Embryonic facial prominence (tissue), 1 donor: ENCODE data around the gene GARS1.
"Not testable (repeated sequence)": the region's sequence is repeated elsewhere in the genome, so short reads cannot be mapped to it uniquely, and the experiment has no call there.

ENCODE experiments used
- DNase-seq: peaks from one replicate; pipeline ENCODE4 v3.0.0-alpha.2; 2016; ENCODE audit errors: extremely low spot score

Gene GARS1

DNA sequence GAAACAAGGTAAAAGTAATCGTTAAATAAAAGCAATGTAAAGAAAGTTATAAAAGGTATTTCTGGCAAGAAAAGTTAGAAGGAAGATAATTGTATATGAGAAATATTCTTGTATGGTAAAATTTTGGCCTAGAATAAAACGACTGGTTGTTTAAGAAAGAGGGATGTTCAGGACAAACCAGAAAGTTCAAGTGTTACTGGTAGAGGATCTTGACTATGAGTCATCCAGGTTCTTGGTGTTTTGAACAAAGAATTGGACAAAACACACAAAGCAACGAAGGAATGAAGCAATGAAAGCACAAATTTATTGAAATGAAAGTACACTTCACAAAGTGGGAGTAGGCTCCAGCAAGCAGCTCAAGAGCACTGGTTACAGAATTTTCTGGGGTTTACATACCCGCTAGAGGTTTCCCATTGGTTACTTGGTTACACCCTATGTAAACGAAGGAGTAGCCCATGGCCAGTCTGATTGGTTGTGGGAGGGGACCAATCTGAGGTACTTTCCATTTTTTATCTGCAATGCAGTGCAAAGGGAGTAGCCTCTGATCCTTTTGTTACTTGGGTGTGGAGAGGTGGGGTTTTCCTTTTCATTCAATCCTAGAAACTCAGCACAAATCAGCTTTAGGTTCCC lies 22.4 kb upstream of the GARS1 start:
- no peak for DNase-seq

DNA sequence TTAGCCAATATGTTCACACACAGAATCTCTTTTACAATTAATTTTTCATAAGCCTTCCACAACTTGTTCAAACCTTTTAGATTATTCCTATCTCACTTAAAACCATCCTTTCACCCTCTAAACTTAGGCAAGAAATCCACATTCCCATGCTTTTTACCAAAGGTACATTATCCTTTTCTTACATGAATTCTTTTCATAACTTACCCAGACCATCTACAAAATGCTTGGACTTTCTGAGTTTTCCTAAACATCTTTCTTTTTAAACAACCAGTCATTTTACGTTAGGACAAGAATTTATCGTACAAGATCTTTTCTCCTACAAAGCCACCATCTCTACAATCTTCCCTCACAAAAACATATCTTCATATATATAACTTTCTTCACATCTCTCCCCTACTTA lies 18.8 kb upstream of the GARS1 start:
- no peak for DNase-seq

DNA sequence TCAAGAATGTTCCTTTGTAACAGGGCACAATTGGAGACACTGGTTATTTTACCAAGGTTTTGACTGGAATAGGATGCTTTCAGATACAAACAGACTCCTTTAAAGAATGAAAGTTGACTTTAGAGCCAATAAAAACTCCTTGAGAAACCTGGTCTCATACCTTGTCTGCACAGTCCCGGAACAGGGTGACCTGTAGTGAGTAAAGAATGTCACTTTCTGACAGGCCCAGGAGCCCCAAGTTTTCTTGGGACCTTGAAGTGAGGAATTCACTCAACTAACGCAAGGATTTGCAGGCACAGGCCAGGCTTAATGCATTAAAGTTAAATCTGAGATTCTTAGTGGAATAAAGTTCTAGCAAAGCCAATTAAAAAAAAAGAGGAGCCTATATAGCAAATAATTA lies 11.5 kb upstream of the GARS1 start:
- no peak for DNase-seq

DNA sequence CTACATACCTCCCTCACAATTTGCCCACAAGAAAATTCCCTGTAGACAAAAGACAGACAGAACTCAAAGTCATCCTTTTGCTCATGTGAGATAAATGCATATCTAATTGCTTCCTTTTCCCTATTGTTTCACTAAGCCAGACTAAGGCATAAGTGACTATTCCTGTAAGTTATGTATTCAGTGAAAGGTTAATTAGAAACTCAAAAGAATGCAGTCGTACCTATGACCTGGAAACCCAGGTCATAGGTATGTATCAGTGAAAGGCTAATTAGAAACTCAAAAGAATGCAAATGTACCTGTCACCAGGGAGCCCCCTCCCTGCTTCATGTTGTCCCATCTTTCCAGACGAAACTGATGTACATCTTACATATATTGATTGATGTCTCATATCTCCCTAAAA lies 10.3 kb upstream of the GARS1 start:
- DNase-seq, result no peak

DNA sequence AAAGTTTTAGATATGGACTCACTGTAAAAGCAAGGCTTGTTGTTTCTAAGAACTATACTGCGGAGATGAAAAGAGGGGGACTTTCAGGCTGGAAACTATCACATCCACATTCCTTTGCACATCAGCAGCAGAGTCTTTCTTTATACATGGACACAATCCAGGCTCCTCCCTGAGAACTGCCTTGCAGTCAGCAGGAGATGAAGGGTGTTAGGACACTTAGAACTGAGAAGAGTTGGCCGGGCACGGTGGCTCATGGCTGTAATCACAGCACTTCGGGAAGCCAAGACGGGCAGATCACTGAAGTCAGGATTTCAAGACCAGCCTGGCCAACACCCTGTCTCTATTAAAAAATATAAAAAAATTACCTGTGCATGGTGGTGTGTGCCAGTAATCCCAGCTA lies 9.7 kb upstream of the GARS1 start:
- no peak for DNase-seq

DNA sequence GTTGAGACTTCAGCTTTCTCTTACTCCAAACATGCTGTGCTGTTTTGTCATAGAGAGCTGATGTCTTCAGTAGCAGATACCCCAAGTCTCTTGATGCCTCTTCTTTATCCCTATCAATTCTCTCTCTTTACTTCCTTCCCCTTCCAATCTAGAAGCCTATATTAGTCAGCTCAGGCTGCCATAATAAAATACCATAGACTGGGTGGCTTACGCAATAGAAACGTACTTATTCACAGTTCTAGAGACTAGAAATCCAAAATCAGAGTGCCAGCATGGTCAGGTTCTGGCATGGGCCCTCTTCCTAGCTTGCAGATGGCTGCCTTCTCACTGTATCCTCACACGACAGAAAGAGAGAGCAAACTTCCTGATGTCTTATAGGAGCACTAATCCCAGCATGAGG lies 9.0 kb upstream of the GARS1 start:
- DNase-seq, result no peak

DNA sequence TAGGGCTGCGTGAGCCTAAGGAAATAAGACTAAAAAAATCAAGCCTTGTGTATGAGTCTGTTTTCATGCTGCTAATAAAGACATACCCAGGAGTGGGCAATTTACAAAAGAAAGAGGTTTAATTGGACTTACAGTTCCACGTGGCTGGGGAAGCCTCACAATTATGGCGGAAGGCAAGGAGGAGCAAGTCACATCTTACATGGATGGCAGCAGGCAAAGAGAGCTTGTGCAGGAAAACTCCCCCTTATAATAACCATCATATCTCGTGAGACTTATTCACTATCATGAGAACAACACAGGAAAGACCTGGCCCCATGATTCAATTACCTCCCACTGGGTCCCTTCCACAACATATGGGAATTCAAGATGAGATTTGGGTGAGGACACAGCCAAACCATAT lies 7.1 kb upstream of the GARS1 start:
- not testable (repeated sequence) for DNase-seq

DNA sequence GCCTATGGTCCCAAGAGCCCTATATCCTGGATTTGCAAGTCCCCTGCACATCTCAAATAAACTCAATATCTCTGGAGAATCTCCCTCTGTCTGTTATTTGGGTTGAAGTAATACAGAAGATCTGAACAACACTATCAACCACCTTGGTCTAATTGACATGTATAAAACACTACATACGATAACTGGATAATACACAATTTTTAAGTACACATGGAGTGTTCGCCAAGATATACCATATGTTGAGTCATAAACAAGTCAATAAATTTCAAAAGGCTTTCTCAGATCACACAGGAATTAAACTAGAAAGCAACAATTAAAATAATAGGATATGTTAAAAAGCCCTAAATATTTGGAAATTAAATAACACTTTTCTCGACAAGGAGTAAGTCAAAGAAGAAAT lies 5.6 kb upstream of the GARS1 start:
- DNase-seq, result no peak

DNA sequence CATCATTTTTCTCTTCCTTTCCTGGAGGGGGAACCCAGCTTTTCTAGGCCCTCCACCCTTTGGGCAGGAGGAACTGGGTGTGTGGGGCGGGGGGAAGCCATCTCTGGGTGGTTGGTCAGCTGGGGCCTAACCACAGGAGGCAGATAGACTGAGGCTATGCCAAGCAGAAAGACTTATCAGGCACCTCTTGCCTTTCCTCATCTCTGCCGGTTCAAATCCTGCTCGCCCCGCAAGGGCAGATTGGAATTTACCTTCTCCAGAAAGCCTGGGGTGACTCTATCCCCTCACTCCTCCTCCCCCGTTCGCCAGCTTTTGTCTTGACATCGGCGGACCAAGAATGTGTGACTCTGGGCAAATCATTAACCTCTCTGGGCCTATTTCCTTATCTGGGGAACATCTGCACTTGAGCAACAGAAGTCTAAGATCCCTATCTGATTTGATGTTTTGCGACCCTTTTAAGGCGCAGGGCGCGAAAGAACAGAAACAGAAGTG lies 584 bp upstream of the GARS1 start:
- DNase-seq, result no peak

DNA sequence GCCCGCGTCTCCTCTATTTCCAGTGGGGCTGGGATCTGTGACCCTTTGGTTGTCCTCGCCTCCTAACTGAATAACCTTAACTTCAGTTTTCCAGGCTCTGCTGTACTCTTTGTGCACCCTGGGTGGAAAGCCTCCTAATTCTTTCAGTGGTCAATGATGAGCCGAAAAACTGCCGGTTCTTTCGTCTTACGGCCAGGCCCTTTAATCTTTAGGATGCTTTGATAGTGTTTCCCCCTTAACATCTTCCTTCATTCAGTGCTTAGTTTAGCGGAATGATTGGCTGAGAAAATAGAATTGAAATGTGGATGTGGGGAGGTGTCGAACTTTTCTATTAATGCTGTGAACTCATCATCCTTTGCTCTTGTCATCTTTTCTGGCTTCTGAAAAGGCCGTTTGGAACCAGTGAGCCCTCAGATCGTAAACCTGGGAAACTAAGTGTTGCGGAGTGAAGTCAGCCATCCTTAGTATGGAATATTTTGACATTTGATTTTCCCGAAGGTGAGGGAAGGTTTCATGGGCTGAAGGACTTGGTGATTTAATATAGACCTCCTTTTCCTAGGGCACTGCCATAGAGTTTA lies 847 bp downstream of the GARS1 start:
- DNase-seq, result no peak

DNA sequence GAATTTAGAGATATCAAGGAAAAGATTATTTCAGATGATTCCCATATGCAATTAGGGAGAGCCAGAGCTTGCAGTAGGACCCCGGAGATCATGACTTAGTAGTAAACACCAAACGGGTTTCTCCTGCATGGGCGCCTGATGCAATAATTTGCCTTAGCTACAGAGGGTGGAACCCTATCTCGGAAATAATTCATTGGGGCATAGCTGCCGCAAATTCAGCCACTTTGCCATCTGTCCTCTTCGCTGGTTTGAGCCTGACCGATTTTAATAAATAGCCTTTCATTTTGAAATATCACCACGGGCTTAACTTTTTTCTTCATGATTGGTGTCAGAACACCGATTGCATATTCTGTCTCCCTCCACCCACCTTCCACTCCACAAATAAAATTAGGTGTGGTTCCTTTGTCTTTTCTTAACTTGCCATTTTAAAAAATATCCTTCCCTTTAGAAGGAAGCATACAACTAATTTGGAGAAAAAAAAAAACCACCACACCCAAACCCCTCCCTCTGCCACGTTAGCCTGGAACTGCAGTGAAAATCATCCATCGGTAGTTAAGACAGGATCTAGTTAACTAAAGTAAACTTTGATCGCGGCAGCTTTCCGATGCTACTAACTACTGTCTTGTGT lies 1.4 kb downstream of the GARS1 start:
- DNase-seq, result no peak

DNA sequence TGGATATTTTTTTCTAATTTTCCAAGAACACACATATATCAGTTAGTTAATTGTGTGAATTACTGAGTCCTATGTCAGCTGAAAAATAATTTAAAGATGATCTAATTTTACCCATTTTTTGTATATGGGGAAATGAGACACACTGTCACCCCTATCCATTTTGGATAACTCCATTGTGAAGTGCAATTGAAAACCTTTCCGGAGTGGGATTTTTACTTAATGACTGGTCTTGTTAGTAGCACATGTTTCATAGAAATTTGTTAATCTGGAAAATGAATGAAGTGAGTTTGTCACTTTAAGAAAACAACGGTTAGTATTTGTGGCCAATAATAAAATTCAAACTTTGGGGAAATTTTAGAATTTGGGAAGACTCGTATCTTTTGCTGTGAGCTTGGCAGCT lies 2.0 kb downstream of the GARS1 start:
- DNase-seq, result no peak

DNA sequence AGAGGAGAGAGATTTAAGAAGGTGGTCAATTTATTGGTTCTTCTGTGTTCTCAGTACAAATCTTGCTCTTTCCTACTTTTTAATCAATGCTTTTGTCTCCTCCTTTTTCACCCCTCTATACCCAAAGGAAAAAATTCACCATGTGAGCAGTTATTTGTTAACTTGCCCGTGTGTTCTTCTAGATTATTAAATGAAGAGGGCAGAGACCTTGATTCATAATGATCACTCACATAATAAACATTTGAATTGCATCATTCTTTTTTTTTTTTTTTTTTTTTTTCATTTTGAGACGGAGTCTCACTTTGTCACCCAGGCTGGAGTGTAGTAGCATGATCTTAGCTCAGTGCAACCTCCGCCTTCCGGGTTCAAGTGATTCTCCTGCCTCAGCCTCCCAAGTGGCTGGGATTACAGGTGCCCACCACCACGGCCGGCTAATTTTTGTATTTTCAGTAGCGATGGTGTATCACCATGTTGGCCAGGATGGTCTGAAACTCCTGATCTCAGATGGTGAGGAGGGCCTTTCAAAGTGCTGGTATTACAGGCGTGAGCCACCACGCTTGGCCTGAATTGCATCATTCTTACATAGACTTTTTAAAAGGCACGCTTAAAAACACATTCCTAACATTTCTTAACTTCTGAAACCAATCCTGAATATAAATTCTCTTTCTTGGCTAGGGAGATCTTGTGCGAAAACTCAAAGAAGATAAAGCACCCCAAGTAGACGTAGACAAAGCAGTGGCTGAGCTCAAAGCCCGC lies 3.6 kb downstream of the GARS1 start:
- DNase-seq, result no peak

DNA sequence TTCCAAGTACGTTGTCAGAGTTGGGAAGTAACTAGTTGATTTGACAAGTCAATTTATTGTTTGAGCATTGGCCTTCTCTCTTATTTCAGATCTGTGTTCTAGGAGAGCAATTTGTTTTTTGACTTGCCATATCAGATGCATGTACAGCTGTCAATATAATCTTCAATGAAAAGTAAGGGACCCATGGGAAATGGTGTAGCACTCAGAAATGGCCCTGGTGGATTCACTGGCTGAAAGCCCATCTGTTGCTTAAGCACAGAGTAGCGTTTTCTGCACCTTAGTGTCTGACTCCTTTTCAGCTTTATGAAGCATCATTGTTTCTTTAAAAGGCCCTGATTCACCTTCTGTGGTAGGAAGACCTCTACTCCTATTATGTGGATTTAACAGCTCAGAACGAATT lies 10.2 kb downstream of the GARS1 start:
- DNase-seq, result no peak

DNA sequence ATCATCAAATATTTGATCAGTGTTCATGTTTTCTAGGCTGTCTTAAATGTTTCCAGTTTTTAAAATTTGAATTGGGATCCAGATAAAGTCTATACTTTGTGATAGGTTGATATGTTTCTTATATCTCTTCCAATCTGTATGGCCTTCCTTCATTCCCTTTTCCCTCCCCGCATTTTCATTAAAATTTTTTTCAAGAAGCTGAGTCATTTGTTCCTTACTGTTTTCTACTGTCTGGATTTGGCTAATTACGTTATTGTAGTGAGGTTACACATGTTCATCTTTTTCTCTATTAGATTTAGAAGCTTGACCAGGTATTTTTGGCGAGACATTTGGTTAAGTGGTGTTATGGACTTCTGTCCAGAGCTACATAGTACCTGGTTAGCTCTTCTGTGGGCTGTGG lies 11.2 kb downstream of the GARS1 start:
- DNase-seq, result no peak

DNA sequence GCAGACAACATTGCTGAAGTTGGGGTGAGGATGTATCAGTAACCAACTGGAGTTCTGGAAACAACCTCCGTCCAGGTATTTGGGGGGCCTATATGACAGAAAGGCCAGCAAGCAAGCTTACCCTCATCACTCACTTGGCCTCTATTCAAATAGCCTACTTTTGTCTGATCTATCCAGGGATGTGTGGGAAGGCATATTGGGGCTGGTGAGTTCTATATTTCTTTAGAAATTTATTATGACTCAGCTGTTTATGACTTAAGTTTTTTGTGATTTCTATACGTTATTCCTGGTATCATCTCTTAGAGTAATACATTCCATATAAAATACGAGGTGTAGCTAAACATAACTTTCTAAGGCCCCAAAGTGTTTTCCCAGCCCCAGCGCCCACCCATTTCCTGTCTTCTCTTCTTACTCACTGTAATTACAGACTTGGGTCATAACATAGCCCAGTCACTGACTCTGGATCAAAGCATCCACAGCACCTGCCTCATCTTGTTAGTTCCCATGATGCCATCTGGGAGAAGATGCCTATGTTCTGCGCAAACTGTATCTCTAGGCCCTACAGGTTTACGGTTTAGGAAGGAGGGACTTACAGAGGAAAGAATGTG lies 18.1 kb downstream of the GARS1 start:
- DNase-seq, result no peak

DNA sequence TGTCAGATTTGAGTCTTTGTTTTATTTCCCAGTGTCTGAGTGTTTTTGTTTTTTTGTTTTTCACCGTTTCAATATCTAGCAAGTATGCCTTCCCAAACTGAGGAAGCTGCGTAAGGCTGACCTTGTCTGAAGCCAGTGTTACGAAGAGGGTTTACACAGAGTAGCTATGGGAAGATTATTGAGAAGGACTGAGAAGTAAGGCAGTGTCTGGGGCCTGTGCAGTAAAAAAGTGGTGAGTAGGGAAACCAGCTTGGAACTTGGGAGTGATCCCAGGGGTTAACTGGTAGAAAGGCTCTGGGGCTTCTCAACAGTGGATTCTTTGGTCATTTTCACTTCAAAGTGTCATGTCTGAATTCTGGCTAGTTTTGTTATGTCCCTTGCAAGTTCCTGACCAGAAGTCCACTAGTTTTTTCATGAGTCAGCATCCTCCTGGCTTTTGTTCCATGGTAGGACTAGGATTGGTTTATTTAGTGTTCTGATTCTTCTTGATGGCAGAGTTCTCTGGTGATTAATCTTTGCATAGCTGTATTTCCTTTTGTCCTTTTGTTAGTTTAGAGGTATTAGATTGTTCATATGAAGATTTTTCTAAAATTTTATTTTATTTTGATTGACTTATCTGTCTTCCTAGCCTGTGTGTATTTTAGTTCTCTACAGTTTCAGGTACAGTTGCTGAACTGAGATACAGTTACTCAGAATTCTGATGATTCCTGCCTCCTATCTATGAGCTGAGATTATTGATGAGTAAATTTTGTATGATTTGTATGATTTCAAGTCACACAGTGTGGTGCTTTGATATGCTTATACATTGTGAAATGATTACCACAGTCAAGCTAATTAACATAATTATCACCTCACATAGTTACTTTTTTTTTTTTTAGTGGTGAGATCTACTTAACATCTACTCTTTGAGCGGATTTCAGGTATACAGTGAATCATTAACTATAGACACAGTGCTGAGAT lies 19.0 kb downstream of the GARS1 start:
- DNase-seq, result no peak

DNA sequence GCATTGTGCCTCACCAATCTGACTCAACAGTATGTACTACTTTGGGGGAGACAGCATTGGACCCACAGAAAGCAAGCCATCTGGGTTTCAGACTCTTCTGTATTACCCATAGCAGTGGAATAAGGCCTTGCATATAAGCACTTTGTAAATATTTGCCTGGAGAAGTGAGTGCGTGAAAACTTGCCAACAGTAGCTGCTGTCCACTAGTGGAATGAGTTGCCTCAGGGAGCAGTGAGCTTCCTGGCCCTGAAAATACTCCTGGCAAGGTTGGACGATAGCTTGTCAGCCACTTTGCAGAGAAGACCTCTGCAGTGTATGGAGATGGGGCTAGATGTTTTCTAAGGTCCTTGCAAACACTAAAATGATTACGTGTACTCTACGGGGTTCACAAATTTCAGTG lies 21.6 kb downstream of the GARS1 start:
- DNase-seq, result no peak

DNA sequence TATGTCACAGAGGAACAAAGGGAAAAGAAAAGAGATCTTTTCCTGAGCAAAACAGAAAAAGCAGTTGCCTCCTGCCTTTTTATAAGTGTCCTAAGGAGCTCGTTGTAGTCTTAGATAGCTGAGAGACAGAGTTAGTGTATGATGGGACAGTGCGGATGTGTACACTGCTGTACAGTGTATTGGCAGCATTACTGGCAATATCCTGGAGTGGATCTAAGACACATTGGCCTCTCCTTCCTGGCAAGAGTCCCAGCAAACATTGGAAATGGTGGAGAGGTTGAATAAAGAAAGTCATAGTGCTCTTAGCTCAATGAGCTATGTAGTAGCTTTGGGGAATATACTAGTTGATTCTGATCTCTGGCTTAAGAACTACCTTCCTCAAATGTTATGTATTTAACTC lies 22.7 kb downstream of the GARS1 start:
- DNase-seq, result no peak

DNA sequence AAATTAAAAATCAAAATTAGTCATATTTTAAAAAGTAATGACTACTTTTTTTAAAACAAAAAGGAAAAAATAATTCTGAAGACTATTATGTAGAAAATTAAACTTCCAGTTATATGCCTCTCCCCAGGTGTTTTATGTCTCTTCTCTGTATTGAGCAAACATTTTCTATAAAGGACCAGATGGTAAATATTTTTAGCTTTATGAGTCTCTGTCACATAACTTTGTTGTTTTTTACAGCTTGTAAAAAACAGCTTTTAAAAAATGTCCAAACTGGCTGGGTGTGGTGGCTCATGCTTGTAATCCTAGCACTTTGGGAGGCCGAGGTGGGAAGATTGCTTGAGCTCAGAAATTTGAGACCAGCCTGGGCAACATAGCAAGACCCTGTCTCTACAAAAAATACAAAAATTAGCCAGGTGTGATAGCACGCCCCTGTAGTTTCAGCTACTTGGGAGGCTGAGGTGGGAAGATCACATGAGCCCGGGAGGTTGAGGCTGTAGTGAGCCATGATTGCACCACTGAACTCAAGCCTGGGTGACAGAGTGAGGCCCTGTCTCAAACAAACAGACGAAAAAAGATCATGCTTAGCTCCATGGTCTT lies 23.5 kb downstream of the GARS1 start:
- DNase-seq, result no peak

DNA sequence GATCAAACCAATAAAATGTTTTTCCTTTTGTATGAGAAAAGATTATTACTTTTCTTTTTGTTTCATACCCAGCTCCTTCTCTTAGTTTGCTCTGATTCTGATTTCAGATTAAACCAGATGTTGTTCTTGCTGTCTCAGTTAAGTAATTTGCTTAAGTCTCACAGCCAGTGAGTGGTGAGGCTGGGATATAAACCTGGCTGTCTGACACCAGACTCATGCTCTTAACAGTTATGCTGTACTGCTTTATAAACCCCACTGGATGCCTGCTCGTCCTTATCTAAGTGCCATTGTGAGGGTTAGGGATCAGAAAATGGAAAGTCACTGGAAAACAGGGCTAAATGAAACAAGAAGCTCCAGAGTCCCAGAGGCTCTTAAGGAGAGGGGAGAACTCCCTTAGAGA lies 24.3 kb downstream of the GARS1 start:
- no peak for DNase-seq
